HCT116 (cell line): ENCODE data around the gene PALM2AKAP2. TPM values are rescaled to one million over a fixed set of nuclear protein-coding genes. Genes with fewer than 3 reads are reported as not detected.

ENCODE experiments used
- ATAC-seq: fragments of 200-7000 bp; cut with Tn5 transposase; 2 replicates; pipeline ENCODE4 v1.9.1; 2020; ENCODE audit warnings: mild to moderate bottlenecking, moderate library complexity
- BruUV-seq: library from RNA; stranded (reverse); fragments of 400-500 nt; replicated peaks from 2 replicates; lab custom pipeline; 2021; lab: Mats Ljungman, UMichigan
- CTCF ChIA-PET: fragments of 300-600 bp; sonication (Branson Sonifier 250); formaldehyde crosslinking; loops from one replicate; lab custom pipeline; 2021; ENCODE audit warnings: antibody characterized with exemption; lab: Charles Lee
- POLR2A ChIA-PET: fragments of 300-600, 350-600 bp; sonication (Branson Sonifier 250); formaldehyde crosslinking; loops from one replicate; lab custom pipeline; 2021; ENCODE audit warnings: antibody characterized with exemption; lab: Charles Lee
- RAD21 ChIA-PET, 2 experiments: fragments of 300-600 bp; sonication (Branson Sonifier 250); formaldehyde crosslinking; loops; one replicate each; lab custom pipeline; 2023; ENCODE audit warnings: low total read pairs in 2 of 2; ENCODE audit not compliant: uncharacterized antibody in 2 of 2, unreplicated experiment in 2 of 2, low non-redundant PET in 1 of 2; lab: Charles Lee
- DNase-seq: peaks from one replicate; pipeline ENCODE4 v3.0.0-alpha.2; 2010; ENCODE audit warnings: low read depth, low spot score
- H2AFZ ChIP-seq: fragments of 200-600 bp; shearing (Covaris generic), sonication (generic); 2 replicates; pipeline ENCODE4 v1.6.1; 2017; ENCODE audit warnings: low read depth, mixed run types, mixed read lengths, antibody characterized with exemption, low read length; ENCODE audit not compliant: poor library complexity, severe bottlenecking
- H3K27ac ChIP-seq: 2 replicates; pipeline ENCODE4 v1.5.1; 2012; ENCODE audit warnings: low read depth, low read length
- H3K27me3 ChIP-seq: fragments of 200-600 bp; sonication (generic); 2 replicates; pipeline ENCODE4 v1.6.1; 2016; ENCODE audit warnings: mixed run types, low read length, mixed read lengths; ENCODE audit not compliant: insufficient read depth
- H3K36me3 ChIP-seq, 2 experiments: fragments of 200-500 bp in 1 of 2; fragments of 200-600 bp in 1 of 2; sonication (Bioruptor generic) in 1 of 2; sonication (generic) in 1 of 2; 2 replicates each; pipeline versions ENCODE4 v1.5.1 to v1.6.1; 2014 to 2016; ENCODE audit warnings: low read length in 2 of 2, inconsistent platforms in 1 of 2, mixed read lengths in 1 of 2, mixed run types in 1 of 2; ENCODE audit not compliant: insufficient read depth in 2 of 2, control insufficient read depth in 1 of 2
- H3K4me1 ChIP-seq, 2 experiments: fragments of 200-600 bp in 1 of 2; sonication (generic) in 1 of 2; 2 replicates each; pipeline versions ENCODE4 v1.5.1 to v1.6.1; 2012 to 2017; ENCODE audit warnings: low read length in 2 of 2, inconsistent platforms in 1 of 2, mild to moderate bottlenecking in 1 of 2, mixed read lengths in 1 of 2, mixed run types in 1 of 2, moderate library complexity in 1 of 2; ENCODE audit not compliant: insufficient read depth in 2 of 2, control insufficient read depth in 1 of 2
- H3K4me2 ChIP-seq: fragments of 200-600 bp; sonication (generic); 2 replicates; pipeline ENCODE4 v1.6.1; 2017; ENCODE audit warnings: mixed run types, low read length, mixed read lengths
- H3K4me3 ChIP-seq, 2 experiments: fragments of 200-600 bp in 1 of 2; sonication (generic) in 1 of 2; replicated peaks in 1 of 2; 2 replicates each; pipeline ENCODE4 v1.5.1; 2011 to 2016; ENCODE audit warnings: low read length in 2 of 2, control low read depth in 1 of 2, low read depth in 1 of 2, mild to moderate bottlenecking in 1 of 2, mixed read lengths in 1 of 2, mixed run types in 1 of 2
- H3K79me2 ChIP-seq: fragments of 200-600 bp; sonication (generic); 2 replicates; pipeline ENCODE4 v1.6.1; 2017; ENCODE audit warnings: mild to moderate bottlenecking, mixed run types, low read length, moderate library complexity, mixed read lengths; ENCODE audit not compliant: insufficient read depth
- H3K9ac ChIP-seq: fragments of 200-600 bp; sonication (generic); 2 replicates; pipeline ENCODE4 v1.6.1; 2016; ENCODE audit warnings: low read length, mixed read lengths
- H3K9me2 ChIP-seq: fragments of 200-600 bp; sonication (generic), shearing (Covaris generic); 2 replicates; pipeline ENCODE4 v1.6.1; 2017; ENCODE audit warnings: mixed run types, mild to moderate bottlenecking, moderate library complexity; ENCODE audit not compliant: insufficient read depth
- H3K9me3 ChIP-seq, 2 experiments: fragments of 200-500 bp in 1 of 2; fragments of 200-600 bp in 1 of 2; sonication (Bioruptor generic) in 1 of 2; sonication (generic) in 1 of 2; 2 replicates each; pipeline ENCODE4 v1.6.1; 2014 to 2017; ENCODE audit warnings: low read length in 2 of 2, mixed read lengths in 2 of 2, inconsistent platforms in 1 of 2, low read depth in 1 of 2, mild to moderate bottlenecking in 1 of 2, mixed run types in 1 of 2, moderate library complexity in 1 of 2; ENCODE audit not compliant: control insufficient read depth in 1 of 2, insufficient read depth in 1 of 2
- H4K20me1 ChIP-seq: fragments of 200-600 bp; sonication (generic), shearing (Covaris generic); 2 replicates; pipeline ENCODE4 v1.6.1; 2017; ENCODE audit warnings: mixed run types, mild to moderate bottlenecking, moderate library complexity; ENCODE audit not compliant: insufficient read depth
- CBX3 ChIP-seq: IDR thresholded peaks from 2 replicates; pipeline ENCODE4 v1.6.1; 2012; ENCODE audit warnings: low read depth
- CEBPB ChIP-seq: IDR thresholded peaks from 2 replicates; pipeline ENCODE4 v1.6.1; 2012; ENCODE audit warnings: low read depth
- CTCF ChIP-seq, 3 experiments: fragments of 200-600 bp in 1 of 3; sonication (generic) in 1 of 3; IDR thresholded peaks in 2 of 3; conservative IDR thresholded peaks in 1 of 3; 2 replicates each; pipeline ENCODE4 v1.5.1; 2012 to 2017; ENCODE audit warnings: low read depth in 2 of 3, low read length in 2 of 3, antibody characterized with exemption in 1 of 3, borderline replicate concordance in 1 of 3, control low read depth in 1 of 3, mild to moderate bottlenecking in 1 of 3, mixed read lengths in 1 of 3, mixed run types in 1 of 3, moderate library complexity in 1 of 3; ENCODE audit not compliant: insufficient read depth in 1 of 3
- EGR1 ChIP-seq: IDR thresholded peaks from 2 replicates; pipeline ENCODE4 v1.6.1; 2012; ENCODE audit warnings: low read depth
- ELF1 ChIP-seq: IDR thresholded peaks from 2 replicates; pipeline ENCODE4 v1.6.1; 2012; ENCODE audit warnings: low read depth, borderline replicate concordance
- JUND ChIP-seq: IDR thresholded peaks from 2 replicates; pipeline ENCODE4 v1.6.1; 2012
- RAD21 ChIP-seq: IDR thresholded peaks from 2 replicates; pipeline ENCODE4 v1.6.1; 2012; ENCODE audit warnings: low read depth, mild to moderate bottlenecking
- SIN3A ChIP-seq: IDR thresholded peaks from 2 replicates; pipeline ENCODE4 v1.6.1; 2012; ENCODE audit warnings: low read depth
- SP1 ChIP-seq: IDR thresholded peaks from 2 replicates; pipeline ENCODE4 v1.6.1; 2012; ENCODE audit warnings: low read depth
- SRF ChIP-seq: IDR thresholded peaks from 2 replicates; pipeline ENCODE4 v1.6.1; 2012; ENCODE audit warnings: low read depth
- intact Hi-C: fragments of 100-400 bp; cut with micrococcal nuclease; formaldehyde crosslinking; loops from 2 replicates; pipeline ENCODE4 v1.10.0; 2022
- total RNA-seq: library from RNA; stranded (reverse); gene quantifications from one replicate; pipeline ENCODE4 v1.2.1, GENCODE V29; 2021; ENCODE audit not compliant: unreplicated experiment
- TF ChIP-seq, protein P1 (sequence below): IDR thresholded peaks from 2 replicates; pipeline ENCODE4 v1.6.1; 2012

The PALM2AKAP2 gene
- total RNA-seq, 1 experiment from 2014 or later, result 0.34 TPM

DNA sequence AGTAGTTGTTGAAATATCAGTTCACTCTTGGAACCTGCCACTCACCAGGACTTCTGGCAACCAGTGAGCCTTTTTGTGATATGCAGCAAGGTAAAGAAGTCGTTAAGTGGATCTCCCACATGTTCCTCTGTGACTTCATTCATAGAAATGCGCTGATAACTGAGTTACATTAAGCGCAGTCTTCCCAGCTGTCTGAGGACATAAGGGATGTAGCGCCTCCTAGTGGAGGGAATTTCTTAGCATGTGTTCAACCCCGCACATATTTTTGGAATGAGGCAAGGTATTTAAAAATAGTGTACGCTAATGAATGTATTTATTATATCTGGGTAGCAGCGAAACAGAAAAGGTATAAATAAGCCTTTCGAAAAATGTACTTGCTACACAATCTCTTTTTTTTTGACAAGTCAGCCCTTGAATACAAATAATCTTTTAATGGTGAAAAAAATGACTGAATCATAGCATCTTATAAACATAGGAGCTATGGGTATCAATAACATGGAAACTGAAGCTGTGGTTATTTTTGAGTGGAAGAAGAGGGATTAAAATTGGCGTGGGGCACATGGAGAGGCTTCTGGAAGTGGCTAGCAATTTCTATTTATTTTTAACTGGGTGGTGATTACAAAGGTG, 38.0 kb downstream of the PALM2AKAP2 start:
- ATAC-seq, result peak; percentile 89
- no peak overlapping the region for H3K4me3 ChIP-seq
- no peaks in the 10 kb centered on the region for H3K9me3 ChIP-seq
- intact Hi-C loops, result loop anchor here (1.0 kb wide), 1 partner anchor 244 kb away; no protein-coding TSS in a partner anchor
- no peak overlapping the region for H3K9ac ChIP-seq
- no peaks in the 10 kb centered on the region for H3K79me2 ChIP-seq
- H3K27ac ChIP-seq, result no peak overlapping the region
- H3K36me3 ChIP-seq, result no peaks in the 10 kb centered on the region
- peak; percentile 78 for DNase-seq
- H4K20me1 ChIP-seq, result no peaks in the 10 kb centered on the region
- no TSS peak for BruUV-seq
- POLR2A ChIA-PET, result no interaction called here
- CTCF ChIA-PET, result interaction anchor here (0.7 to 4.3 kb wide), 12 partner anchors 11 to 257 kb away, joined by 3 to 29 read pairs (median 4); no protein-coding TSS in a partner anchor
- no peaks in the 10 kb centered on the region for H3K27me3 ChIP-seq
- TF ChIP-seq JUND (peak; percentile 14; the same call in 1 of the 2 replicates), SRF (no peak), CTCF (IDR thresholded peaks at IDR 0.05 in 2 of 3, conservative IDR thresholded peaks at IDR 0.05 in 1 of 3; ENCODE audit: borderline replicate concordance in 1 of 3, insufficient read depth in 1 of 3, low read depth in 2 of 3, low read length in 2 of 3) (peak; percentile 65 to 90 (median 72)), CEBPB (no peak), SP1 (no peak), RAD21 (peak; percentile 79), EGR1 (0 out of 2 replicates have a peak, but pooled peaks have one; percentile 43), ELF1 (no peak), CBX3 (0 out of 2 replicates have a peak, but pooled peaks have one; percentile 67), SIN3A (no peak; the same call in 1 of the 2 replicates)
- TF ChIP-seq, protein P1, sequence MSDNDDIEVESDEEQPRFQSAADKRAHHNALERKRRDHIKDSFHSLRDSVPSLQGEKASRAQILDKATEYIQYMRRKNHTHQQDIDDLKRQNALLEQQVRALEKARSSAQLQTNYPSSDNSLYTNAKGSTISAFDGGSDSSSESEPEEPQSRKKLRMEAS, result peak; percentile 59
- RAD21 ChIA-PET, result interaction anchor here (0.6 to 1.1 kb wide), 2 partner anchors 226 to 244 kb away, joined by 3 to 4 read pairs; no protein-coding TSS in a partner anchor
- H3K9me2 ChIP-seq, result no peaks in the 10 kb centered on the region
- peaks cover 4 to 28% of the 10 kb centered on the region in 2 experiments for H3K4me1 ChIP-seq
- H2AFZ ChIP-seq, result peak overlapping the region; percentile 79
- H3K4me2 ChIP-seq, result peak overlapping the region; percentile 33
